WTC11 (cell line): ENCODE data around the gene PXK. TPM values are rescaled to one million over a fixed set of nuclear protein-coding genes. Genes with fewer than 3 reads are reported as not detected.

Experiments
- ATAC-seq: fragments of 200-7000 bp; cut with Tn5 transposase; 2 replicates; pipeline ENCODE4 v1.10.0; 2021; ENCODE audit warnings: mild to moderate bottlenecking, moderate library complexity
- CTCF ChIA-PET: fragments of 300-600 bp; sonication (Branson Sonifier 250); formaldehyde crosslinking; loops from one replicate; lab custom pipeline; 2021; ENCODE audit warnings: antibody characterized with exemption; lab: Charles Lee
- POLR2A ChIA-PET: fragments of 350-600 bp; sonication (Branson Sonifier 250); formaldehyde crosslinking; loops from one replicate; lab custom pipeline; 2021; ENCODE audit warnings: antibody characterized with exemption; lab: Charles Lee
- DNase-seq: peaks from one replicate; pipeline ENCODE4 v3.0.0; 2021; ENCODE audit warnings: low spot score
- H3K27ac Mint-ChIP-seq: 2 replicates; pipeline ENCODE4 v1.8.0; 2021; ENCODE audit warnings: mixed read lengths
- H3K27me3 Mint-ChIP-seq: 2 replicates; pipeline ENCODE4 v1.8.0; 2021; ENCODE audit warnings: low read depth, mild to moderate bottlenecking, moderate library complexity, mixed read lengths
- H3K36me3 Mint-ChIP-seq: 2 replicates; pipeline ENCODE4 v1.8.0; 2021; ENCODE audit warnings: mixed read lengths
- H3K4me1 Mint-ChIP-seq: 2 replicates; pipeline ENCODE4 v1.8.0; 2022; ENCODE audit warnings: mixed read lengths
- H3K4me3 Mint-ChIP-seq: 2 replicates; pipeline ENCODE4 v1.8.0; 2021; ENCODE audit warnings: mild to moderate bottlenecking, moderate library complexity, mixed read lengths
- H3K9me3 Mint-ChIP-seq: 2 replicates; pipeline ENCODE4 v1.8.0; 2021; ENCODE audit warnings: mixed read lengths
- ELF4 ChIP-seq: sonication (generic); formaldehyde crosslinking; IDR thresholded peaks from 2 replicates; pipeline ENCODE4 v1.8.1; 2022; ENCODE audit warnings: low read depth, mild to moderate bottlenecking, moderate library complexity, missing genetic modification reagents
- EMX1 ChIP-seq: fragments of 250-450 bp; sonication (Bioruptor Pico); IDR thresholded peaks from 2 replicates; pipeline ENCODE4 v1.8.0; 2021; ENCODE audit warnings: mild to moderate bottlenecking
- ERG ChIP-seq: fragments of 250-450 bp; sonication (Bioruptor Pico); IDR thresholded peaks from 2 replicates; pipeline ENCODE4 v1.8.0; 2021; ENCODE audit warnings: mild to moderate bottlenecking
- FOXK1 ChIP-seq: sonication (generic); formaldehyde crosslinking; IDR thresholded peaks from 2 replicates; pipeline ENCODE4 v1.8.0; 2022; ENCODE audit warnings: mild to moderate bottlenecking, moderate library complexity, missing genetic modification reagents
- FOXP1 ChIP-seq: sonication (generic); formaldehyde crosslinking; IDR thresholded peaks from 2 replicates; pipeline ENCODE4 v1.8.0; 2022; ENCODE audit warnings: missing genetic modification reagents, mild to moderate bottlenecking, moderate library complexity, borderline replicate concordance
- JAZF1 ChIP-seq: fragments of 250-450 bp; sonication (Bioruptor Pico); IDR thresholded peaks from 2 replicates; pipeline ENCODE4 v1.9.0; 2021; ENCODE audit warnings: moderate library complexity, mild to moderate bottlenecking, inconsistent platforms
- NFYB ChIP-seq: sonication (generic); formaldehyde crosslinking; conservative IDR thresholded peaks from 2 replicates; pipeline ENCODE4 v1.8.0; 2022; ENCODE audit warnings: low read depth, missing genetic modification reagents
- SMAD4 ChIP-seq: sonication (generic); formaldehyde crosslinking; IDR thresholded peaks from 2 replicates; pipeline ENCODE4 v1.8.0; 2022; ENCODE audit warnings: mild to moderate bottlenecking, missing genetic modification reagents
- TEAD1 ChIP-seq: sonication (generic); formaldehyde crosslinking; IDR thresholded peaks from 2 replicates; pipeline ENCODE4 v1.8.0; 2022; ENCODE audit warnings: mild to moderate bottlenecking, missing genetic modification reagents
- USF2 ChIP-seq: sonication (generic); formaldehyde crosslinking; IDR thresholded peaks from 2 replicates; pipeline ENCODE4 v1.8.1; 2023; ENCODE audit warnings: mild to moderate bottlenecking, missing genetic modification reagents, moderate library complexity
- ZBTB21 ChIP-seq: sonication (generic); formaldehyde crosslinking; IDR thresholded peaks from 2 replicates; pipeline ENCODE4 v1.8.1; 2023; ENCODE audit warnings: mild to moderate bottlenecking, missing genetic modification reagents, borderline replicate concordance
- ZNF232 ChIP-seq: sonication (generic); formaldehyde crosslinking; IDR thresholded peaks from 2 replicates; pipeline ENCODE4 v1.8.0; 2022; ENCODE audit warnings: mild to moderate bottlenecking, missing genetic modification reagents
- ZNF281 ChIP-seq: sonication (generic); formaldehyde crosslinking; IDR thresholded peaks from 2 replicates; pipeline ENCODE4 v1.8.0; 2023; ENCODE audit warnings: mild to moderate bottlenecking, missing genetic modification reagents
- ZNF317 ChIP-seq: sonication (generic); formaldehyde crosslinking; IDR thresholded peaks from 2 replicates; pipeline ENCODE4 v1.8.1; 2023; ENCODE audit warnings: low read depth, mild to moderate bottlenecking, moderate library complexity, missing genetic modification reagents, borderline replicate concordance
- total RNA-seq: library from RNA; stranded (reverse); gene quantifications from 3 replicates; pipeline ENCODE4 v1.2.3, GENCODE V29; 2021
- TF ChIP-seq, protein P1 (sequence below): sonication (generic); formaldehyde crosslinking; IDR thresholded peaks from 2 replicates; pipeline ENCODE4 v1.8.1; 2022; ENCODE audit warnings: mild to moderate bottlenecking, missing genetic modification reagents, moderate library complexity, borderline replicate concordance
- TF ChIP-seq, protein P2 (sequence below): sonication (generic); formaldehyde crosslinking; IDR thresholded peaks from 2 replicates; pipeline ENCODE4 v1.8.1; 2022; ENCODE audit warnings: missing genetic modification reagents, borderline replicate concordance
- TF ChIP-seq, protein P3 (sequence below): sonication (generic); formaldehyde crosslinking; IDR thresholded peaks from 2 replicates; pipeline ENCODE4 v1.8.1; 2023; ENCODE audit warnings: mild to moderate bottlenecking, missing genetic modification reagents
- TF ChIP-seq, protein P4 (sequence below): fragments of 250-450 bp; sonication (Bioruptor Pico); IDR thresholded peaks from 2 replicates; pipeline ENCODE4 v1.9.0; 2021; ENCODE audit warnings: mild to moderate bottlenecking

PXK gene
- total RNA-seq, 1 experiment from 2014 or later, result 9.4 TPM

- Mint-ChIP-seq H3K9me3 (no peaks in the 10 kb centered on the region), H3K4me3 (peak overlapping the region; percentile 96), H3K36me3 (peaks cover 41% of the 10 kb centered on the region), H3K27me3 (no peaks in the 10 kb centered on the region), H3K4me1 (peaks cover 50% of the 10 kb centered on the region), H3K27ac (peak overlapping the region; percentile 93)
- TF ChIP-seq ZNF281 (no peak), TEAD1 (no peak), ELF4 (CRISPR knock-in tag) (no peak), ZBTB21 (no peak), ZNF232 (CRISPR knock-in tag) (no peak), NFYB (no peak; the same call in 1 of the 2 replicates), SMAD4 (CRISPR knock-in tag) (no peak), EMX1 (no peak), JAZF1 (no peak), FOXK1 (CRISPR knock-in tag) (no peak), ZNF317 (CRISPR knock-in tag) (no peak), ERG (CRISPR knock-in tag) (no peak), FOXP1 (CRISPR knock-in tag) (no peak), USF2 (no peak)
- TF ChIP-seq, protein P1, sequence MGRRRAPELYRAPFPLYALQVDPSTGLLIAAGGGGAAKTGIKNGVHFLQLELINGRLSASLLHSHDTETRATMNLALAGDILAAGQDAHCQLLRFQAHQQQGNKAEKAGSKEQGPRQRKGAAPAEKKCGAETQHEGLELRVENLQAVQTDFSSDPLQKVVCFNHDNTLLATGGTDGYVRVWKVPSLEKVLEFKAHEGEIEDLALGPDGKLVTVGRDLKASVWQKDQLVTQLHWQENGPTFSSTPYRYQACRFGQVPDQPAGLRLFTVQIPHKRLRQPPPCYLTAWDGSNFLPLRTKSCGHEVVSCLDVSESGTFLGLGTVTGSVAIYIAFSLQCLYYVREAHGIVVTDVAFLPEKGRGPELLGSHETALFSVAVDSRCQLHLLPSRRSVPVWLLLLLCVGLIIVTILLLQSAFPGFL (CRISPR knock-in tag), result no peak
- TF ChIP-seq, protein P2, sequence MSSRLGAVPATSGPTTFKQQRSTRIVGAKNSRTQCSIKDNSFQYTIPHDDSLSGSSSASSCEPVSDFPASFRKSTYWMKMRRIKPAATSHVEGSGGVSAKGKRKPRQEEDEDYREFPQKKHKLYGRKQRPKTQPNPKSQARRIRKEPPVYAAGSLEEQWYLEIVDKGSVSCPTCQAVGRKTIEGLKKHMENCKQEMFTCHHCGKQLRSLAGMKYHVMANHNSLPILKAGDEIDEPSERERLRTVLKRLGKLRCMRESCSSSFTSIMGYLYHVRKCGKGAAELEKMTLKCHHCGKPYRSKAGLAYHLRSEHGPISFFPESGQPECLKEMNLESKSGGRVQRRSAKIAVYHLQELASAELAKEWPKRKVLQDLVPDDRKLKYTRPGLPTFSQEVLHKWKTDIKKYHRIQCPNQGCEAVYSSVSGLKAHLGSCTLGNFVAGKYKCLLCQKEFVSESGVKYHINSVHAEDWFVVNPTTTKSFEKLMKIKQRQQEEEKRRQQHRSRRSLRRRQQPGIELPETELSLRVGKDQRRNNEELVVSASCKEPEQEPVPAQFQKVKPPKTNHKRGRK (CRISPR knock-in tag), result no peak
- TF ChIP-seq, protein P3, sequence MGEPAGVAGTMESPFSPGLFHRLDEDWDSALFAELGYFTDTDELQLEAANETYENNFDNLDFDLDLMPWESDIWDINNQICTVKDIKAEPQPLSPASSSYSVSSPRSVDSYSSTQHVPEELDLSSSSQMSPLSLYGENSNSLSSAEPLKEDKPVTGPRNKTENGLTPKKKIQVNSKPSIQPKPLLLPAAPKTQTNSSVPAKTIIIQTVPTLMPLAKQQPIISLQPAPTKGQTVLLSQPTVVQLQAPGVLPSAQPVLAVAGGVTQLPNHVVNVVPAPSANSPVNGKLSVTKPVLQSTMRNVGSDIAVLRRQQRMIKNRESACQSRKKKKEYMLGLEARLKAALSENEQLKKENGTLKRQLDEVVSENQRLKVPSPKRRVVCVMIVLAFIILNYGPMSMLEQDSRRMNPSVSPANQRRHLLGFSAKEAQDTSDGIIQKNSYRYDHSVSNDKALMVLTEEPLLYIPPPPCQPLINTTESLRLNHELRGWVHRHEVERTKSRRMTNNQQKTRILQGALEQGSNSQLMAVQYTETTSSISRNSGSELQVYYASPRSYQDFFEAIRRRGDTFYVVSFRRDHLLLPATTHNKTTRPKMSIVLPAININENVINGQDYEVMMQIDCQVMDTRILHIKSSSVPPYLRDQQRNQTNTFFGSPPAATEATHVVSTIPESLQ (CRISPR knock-in tag), result no peak
- TF ChIP-seq, protein P4, sequence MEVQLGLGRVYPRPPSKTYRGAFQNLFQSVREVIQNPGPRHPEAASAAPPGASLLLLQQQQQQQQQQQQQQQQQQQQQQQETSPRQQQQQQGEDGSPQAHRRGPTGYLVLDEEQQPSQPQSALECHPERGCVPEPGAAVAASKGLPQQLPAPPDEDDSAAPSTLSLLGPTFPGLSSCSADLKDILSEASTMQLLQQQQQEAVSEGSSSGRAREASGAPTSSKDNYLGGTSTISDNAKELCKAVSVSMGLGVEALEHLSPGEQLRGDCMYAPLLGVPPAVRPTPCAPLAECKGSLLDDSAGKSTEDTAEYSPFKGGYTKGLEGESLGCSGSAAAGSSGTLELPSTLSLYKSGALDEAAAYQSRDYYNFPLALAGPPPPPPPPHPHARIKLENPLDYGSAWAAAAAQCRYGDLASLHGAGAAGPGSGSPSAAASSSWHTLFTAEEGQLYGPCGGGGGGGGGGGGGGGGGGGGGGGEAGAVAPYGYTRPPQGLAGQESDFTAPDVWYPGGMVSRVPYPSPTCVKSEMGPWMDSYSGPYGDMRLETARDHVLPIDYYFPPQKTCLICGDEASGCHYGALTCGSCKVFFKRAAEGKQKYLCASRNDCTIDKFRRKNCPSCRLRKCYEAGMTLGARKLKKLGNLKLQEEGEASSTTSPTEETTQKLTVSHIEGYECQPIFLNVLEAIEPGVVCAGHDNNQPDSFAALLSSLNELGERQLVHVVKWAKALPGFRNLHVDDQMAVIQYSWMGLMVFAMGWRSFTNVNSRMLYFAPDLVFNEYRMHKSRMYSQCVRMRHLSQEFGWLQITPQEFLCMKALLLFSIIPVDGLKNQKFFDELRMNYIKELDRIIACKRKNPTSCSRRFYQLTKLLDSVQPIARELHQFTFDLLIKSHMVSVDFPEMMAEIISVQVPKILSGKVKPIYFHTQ (CRISPR knock-in tag), result no peak
- no peak for ATAC-seq
- POLR2A ChIA-PET, result interaction anchor here (0.6 kb wide), 1 partner anchor 19 kb away, joined by 10 read pairs; no protein-coding TSS in a partner anchor
- DNase-seq, result no peak
- CTCF ChIA-PET, result interaction anchor here (0.6 to 1.6 kb wide), 5 partner anchors 97 to 255 kb away, joined by 3 to 6 read pairs (median 3); partner anchors contain the start of genes HTD2 and RPP14
Observed at GRCh38 chr3:58432905-58433304, 100.2 kb downstream of the PXK start.
